WTC11 (cell line): Measurements from ENCODE around the gene NUMBL. TPM values are rescaled to one million over a fixed set of nuclear protein-coding genes. Genes with fewer than 3 reads are reported as not detected.

Source experiments
- ATAC-seq: fragments of 200-7000 bp; cut with Tn5 transposase; 2 replicates; pipeline ENCODE4 v1.10.0; 2021; ENCODE audit warnings: mild to moderate bottlenecking, moderate library complexity
- CTCF ChIA-PET: fragments of 300-600 bp; sonication (Branson Sonifier 250); formaldehyde crosslinking; loops from one replicate; lab custom pipeline; 2021; ENCODE audit warnings: antibody characterized with exemption; lab: Charles Lee
- POLR2A ChIA-PET: fragments of 350-600 bp; sonication (Branson Sonifier 250); formaldehyde crosslinking; loops from one replicate; lab custom pipeline; 2021; ENCODE audit warnings: antibody characterized with exemption; lab: Charles Lee
- DNase-seq: peaks from one replicate; pipeline ENCODE4 v3.0.0; 2021; ENCODE audit warnings: low spot score
- H3K27ac Mint-ChIP-seq: 2 replicates; pipeline ENCODE4 v1.8.0; 2021; ENCODE audit warnings: mixed read lengths
- H3K27me3 Mint-ChIP-seq: 2 replicates; pipeline ENCODE4 v1.8.0; 2021; ENCODE audit warnings: low read depth, mild to moderate bottlenecking, moderate library complexity, mixed read lengths
- H3K36me3 Mint-ChIP-seq: 2 replicates; pipeline ENCODE4 v1.8.0; 2021; ENCODE audit warnings: mixed read lengths
- H3K4me1 Mint-ChIP-seq: 2 replicates; pipeline ENCODE4 v1.8.0; 2022; ENCODE audit warnings: mixed read lengths
- H3K4me3 Mint-ChIP-seq: 2 replicates; pipeline ENCODE4 v1.8.0; 2021; ENCODE audit warnings: mild to moderate bottlenecking, moderate library complexity, mixed read lengths
- H3K9me3 Mint-ChIP-seq: 2 replicates; pipeline ENCODE4 v1.8.0; 2021; ENCODE audit warnings: mixed read lengths
- ATF6 ChIP-seq: sonication (generic); formaldehyde crosslinking; IDR thresholded peaks from 2 replicates; pipeline ENCODE4 v1.8.1; 2023; ENCODE audit warnings: mild to moderate bottlenecking, missing genetic modification reagents
- CBFB ChIP-seq: sonication (generic); formaldehyde crosslinking; IDR thresholded peaks from 2 replicates; pipeline ENCODE4 v1.8.1; 2022; ENCODE audit warnings: mild to moderate bottlenecking, low read depth, missing genetic modification reagents
- CREB1 ChIP-seq: sonication (generic); formaldehyde crosslinking; IDR thresholded peaks from 2 replicates; pipeline ENCODE4 v1.8.0; 2023; ENCODE audit warnings: mild to moderate bottlenecking, missing genetic modification reagents
- E2F5 ChIP-seq: sonication (generic); formaldehyde crosslinking; IDR thresholded peaks from 2 replicates; pipeline ENCODE4 v1.8.1; 2022; ENCODE audit warnings: mild to moderate bottlenecking, moderate library complexity, missing genetic modification reagents
- GABPB1 ChIP-seq: sonication (generic); formaldehyde crosslinking; IDR thresholded peaks from 2 replicates; pipeline ENCODE4 v1.8.1; 2023; ENCODE audit warnings: mild to moderate bottlenecking, missing genetic modification reagents
- GTF2I ChIP-seq: fragments of 250-450 bp; sonication (Bioruptor Pico); conservative IDR thresholded peaks from 2 replicates; pipeline ENCODE4 v1.4.0; 2021; ENCODE audit warnings: mild to moderate bottlenecking
- HMGXB4 ChIP-seq: sonication (generic); formaldehyde crosslinking; IDR thresholded peaks from 2 replicates; pipeline ENCODE4 v1.8.1; 2023; ENCODE audit warnings: mild to moderate bottlenecking, moderate library complexity, missing genetic modification reagents
- MLX ChIP-seq: sonication (generic); formaldehyde crosslinking; IDR thresholded peaks from 2 replicates; pipeline ENCODE4 v1.8.1; 2023; ENCODE audit warnings: mild to moderate bottlenecking, missing genetic modification reagents, moderate library complexity
- NFYB ChIP-seq: sonication (generic); formaldehyde crosslinking; conservative IDR thresholded peaks from 2 replicates; pipeline ENCODE4 v1.8.0; 2022; ENCODE audit warnings: low read depth, missing genetic modification reagents
- PREB ChIP-seq: sonication (generic); formaldehyde crosslinking; IDR thresholded peaks from 2 replicates; pipeline ENCODE4 v1.8.1; 2022; ENCODE audit warnings: mild to moderate bottlenecking, missing genetic modification reagents, moderate library complexity, borderline replicate concordance
- SMAD3 ChIP-seq: sonication (generic); formaldehyde crosslinking; IDR thresholded peaks from 2 replicates; pipeline ENCODE4 v1.8.0; 2022; ENCODE audit warnings: missing genetic modification reagents, mild to moderate bottlenecking, borderline replicate concordance
- USF2 ChIP-seq: sonication (generic); formaldehyde crosslinking; IDR thresholded peaks from 2 replicates; pipeline ENCODE4 v1.8.1; 2023; ENCODE audit warnings: mild to moderate bottlenecking, missing genetic modification reagents, moderate library complexity
- ZNF532 ChIP-seq: fragments of 250-450 bp; sonication (Bioruptor Pico); IDR thresholded peaks from 2 replicates; pipeline ENCODE4 v1.9.0; 2021; ENCODE audit warnings: mild to moderate bottlenecking, borderline replicate concordance
- total RNA-seq: library from RNA; stranded (reverse); gene quantifications from 3 replicates; pipeline ENCODE4 v1.2.3, GENCODE V29; 2021
- TF ChIP-seq, protein P1 (sequence below): sonication (generic); formaldehyde crosslinking; IDR thresholded peaks from 2 replicates; pipeline ENCODE4 v1.8.0; 2022; ENCODE audit warnings: mild to moderate bottlenecking, missing genetic modification reagents
- TF ChIP-seq, protein P2 (sequence below): sonication (generic); formaldehyde crosslinking; IDR thresholded peaks from 2 replicates; pipeline ENCODE4 v1.8.1; 2023; ENCODE audit warnings: mild to moderate bottlenecking, missing genetic modification reagents, borderline replicate concordance
- TF ChIP-seq, protein P3 (sequence below): fragments of 250-450 bp; sonication (Bioruptor Pico); IDR thresholded peaks from 2 replicates; pipeline ENCODE4 v1.9.0; 2021; ENCODE audit warnings: mild to moderate bottlenecking

NUMBL gene
- total RNA-seq, 1 experiment from 2014 or later = 30.3 TPM

- TF ChIP-seq ZNF532 (CRISPR knock-in tag) = no peak
Measured at GRCh38 chr19:40697007-40697406, 6.6 kb upstream of the NUMBL start (continued).

GRCh38 chr19:40695881-40696280 is 5.4 kb upstream of the NUMBL start:
- Mint-ChIP-seq H3K27ac (no peak overlapping the region), H3K4me1 (peaks cover 6% of the 10 kb centered on the region), H3K27me3 (no peaks in the 10 kb centered on the region), H3K9me3 (no peaks in the 10 kb centered on the region), H3K36me3 (peaks cover 22% of the 10 kb centered on the region), H3K4me3 (no peak overlapping the region)
- DNase-seq (no peak), ATAC-seq (no peak)
- POLR2A ChIA-PET = no interaction called here
- CTCF ChIA-PET = no interaction called here
- no peak for TF ChIP-seq ATF6 (CRISPR knock-in tag)
- TF ChIP-seq CREB1 = no peak
- TF ChIP-seq, protein P1, sequence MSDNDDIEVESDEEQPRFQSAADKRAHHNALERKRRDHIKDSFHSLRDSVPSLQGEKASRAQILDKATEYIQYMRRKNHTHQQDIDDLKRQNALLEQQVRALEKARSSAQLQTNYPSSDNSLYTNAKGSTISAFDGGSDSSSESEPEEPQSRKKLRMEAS (CRISPR knock-in tag) = no peak
- TF ChIP-seq, protein P2, sequence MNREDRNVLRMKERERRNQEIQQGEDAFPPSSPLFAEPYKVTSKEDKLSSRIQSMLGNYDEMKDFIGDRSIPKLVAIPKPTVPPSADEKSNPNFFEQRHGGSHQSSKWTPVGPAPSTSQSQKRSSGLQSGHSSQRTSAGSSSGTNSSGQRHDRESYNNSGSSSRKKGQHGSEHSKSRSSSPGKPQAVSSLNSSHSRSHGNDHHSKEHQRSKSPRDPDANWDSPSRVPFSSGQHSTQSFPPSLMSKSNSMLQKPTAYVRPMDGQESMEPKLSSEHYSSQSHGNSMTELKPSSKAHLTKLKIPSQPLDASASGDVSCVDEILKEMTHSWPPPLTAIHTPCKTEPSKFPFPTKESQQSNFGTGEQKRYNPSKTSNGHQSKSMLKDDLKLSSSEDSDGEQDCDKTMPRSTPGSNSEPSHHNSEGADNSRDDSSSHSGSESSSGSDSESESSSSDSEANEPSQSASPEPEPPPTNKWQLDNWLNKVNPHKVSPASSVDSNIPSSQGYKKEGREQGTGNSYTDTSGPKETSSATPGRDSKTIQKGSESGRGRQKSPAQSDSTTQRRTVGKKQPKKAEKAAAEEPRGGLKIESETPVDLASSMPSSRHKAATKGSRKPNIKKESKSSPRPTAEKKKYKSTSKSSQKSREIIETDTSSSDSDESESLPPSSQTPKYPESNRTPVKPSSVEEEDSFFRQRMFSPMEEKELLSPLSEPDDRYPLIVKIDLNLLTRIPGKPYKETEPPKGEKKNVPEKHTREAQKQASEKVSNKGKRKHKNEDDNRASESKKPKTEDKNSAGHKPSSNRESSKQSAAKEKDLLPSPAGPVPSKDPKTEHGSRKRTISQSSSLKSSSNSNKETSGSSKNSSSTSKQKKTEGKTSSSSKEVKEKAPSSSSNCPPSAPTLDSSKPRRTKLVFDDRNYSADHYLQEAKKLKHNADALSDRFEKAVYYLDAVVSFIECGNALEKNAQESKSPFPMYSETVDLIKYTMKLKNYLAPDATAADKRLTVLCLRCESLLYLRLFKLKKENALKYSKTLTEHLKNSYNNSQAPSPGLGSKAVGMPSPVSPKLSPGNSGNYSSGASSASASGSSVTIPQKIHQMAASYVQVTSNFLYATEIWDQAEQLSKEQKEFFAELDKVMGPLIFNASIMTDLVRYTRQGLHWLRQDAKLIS = no peak
- TF ChIP-seq PREB (CRISPR knock-in tag) = no peak
- TF ChIP-seq NFYB (CRISPR knock-in tag) = no peak
- no peak for TF ChIP-seq HMGXB4 (CRISPR knock-in tag)
- TF ChIP-seq GTF2I (CRISPR knock-in tag) = no peak
- TF ChIP-seq SMAD3 = no peak
- no peak for TF ChIP-seq USF2 (CRISPR knock-in tag)
- no peak for TF ChIP-seq MLX
- TF ChIP-seq E2F5 (CRISPR knock-in tag) = no peak
- no peak for TF ChIP-seq CBFB (CRISPR knock-in tag)
- TF ChIP-seq, protein P3, sequence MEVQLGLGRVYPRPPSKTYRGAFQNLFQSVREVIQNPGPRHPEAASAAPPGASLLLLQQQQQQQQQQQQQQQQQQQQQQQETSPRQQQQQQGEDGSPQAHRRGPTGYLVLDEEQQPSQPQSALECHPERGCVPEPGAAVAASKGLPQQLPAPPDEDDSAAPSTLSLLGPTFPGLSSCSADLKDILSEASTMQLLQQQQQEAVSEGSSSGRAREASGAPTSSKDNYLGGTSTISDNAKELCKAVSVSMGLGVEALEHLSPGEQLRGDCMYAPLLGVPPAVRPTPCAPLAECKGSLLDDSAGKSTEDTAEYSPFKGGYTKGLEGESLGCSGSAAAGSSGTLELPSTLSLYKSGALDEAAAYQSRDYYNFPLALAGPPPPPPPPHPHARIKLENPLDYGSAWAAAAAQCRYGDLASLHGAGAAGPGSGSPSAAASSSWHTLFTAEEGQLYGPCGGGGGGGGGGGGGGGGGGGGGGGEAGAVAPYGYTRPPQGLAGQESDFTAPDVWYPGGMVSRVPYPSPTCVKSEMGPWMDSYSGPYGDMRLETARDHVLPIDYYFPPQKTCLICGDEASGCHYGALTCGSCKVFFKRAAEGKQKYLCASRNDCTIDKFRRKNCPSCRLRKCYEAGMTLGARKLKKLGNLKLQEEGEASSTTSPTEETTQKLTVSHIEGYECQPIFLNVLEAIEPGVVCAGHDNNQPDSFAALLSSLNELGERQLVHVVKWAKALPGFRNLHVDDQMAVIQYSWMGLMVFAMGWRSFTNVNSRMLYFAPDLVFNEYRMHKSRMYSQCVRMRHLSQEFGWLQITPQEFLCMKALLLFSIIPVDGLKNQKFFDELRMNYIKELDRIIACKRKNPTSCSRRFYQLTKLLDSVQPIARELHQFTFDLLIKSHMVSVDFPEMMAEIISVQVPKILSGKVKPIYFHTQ (CRISPR knock-in tag) = no peak
- no peak for TF ChIP-seq GABPB1
